Vagina (tissue), 2 donors: ENCODE results near the gene PSTK.

ENCODE experiments used
- POLR2A ChIP-seq, 2 donors: fragments of 450-650 bp; IDR thresholded peaks; one replicate each; pipeline ENCODE4 v1.6.1; 2017; ENCODE audit warnings: antibody characterized with exemption in 2 of 2, mild to moderate bottlenecking in 2 of 2, moderate library complexity in 2 of 2
- POLR2AphosphoS5 ChIP-seq, 2 donors: sonication (generic); formaldehyde crosslinking; IDR thresholded peaks; one replicate each; pipeline ENCODE4 v1.9.0; 2017; ENCODE audit warnings: antibody characterized with exemption in 2 of 2, mild to moderate bottlenecking in 2 of 2, low read depth in 1 of 2; ENCODE audit not compliant: insufficient read depth in 1 of 2
- TF ChIP-seq, protein P1 (sequence below), 3 experiments: fragments of 450-650 bp in 2 of 3; fragments of 200-600 bp in 1 of 3; sonication (generic) in 1 of 3; IDR thresholded peaks; one replicate each; pipeline ENCODE4 v1.5.1; 2017 to 2019; ENCODE audit warnings: antibody characterized with exemption in 3 of 3, mild to moderate bottlenecking in 2 of 3, moderate library complexity in 2 of 3

- TF ChIP-seq, protein P1, sequence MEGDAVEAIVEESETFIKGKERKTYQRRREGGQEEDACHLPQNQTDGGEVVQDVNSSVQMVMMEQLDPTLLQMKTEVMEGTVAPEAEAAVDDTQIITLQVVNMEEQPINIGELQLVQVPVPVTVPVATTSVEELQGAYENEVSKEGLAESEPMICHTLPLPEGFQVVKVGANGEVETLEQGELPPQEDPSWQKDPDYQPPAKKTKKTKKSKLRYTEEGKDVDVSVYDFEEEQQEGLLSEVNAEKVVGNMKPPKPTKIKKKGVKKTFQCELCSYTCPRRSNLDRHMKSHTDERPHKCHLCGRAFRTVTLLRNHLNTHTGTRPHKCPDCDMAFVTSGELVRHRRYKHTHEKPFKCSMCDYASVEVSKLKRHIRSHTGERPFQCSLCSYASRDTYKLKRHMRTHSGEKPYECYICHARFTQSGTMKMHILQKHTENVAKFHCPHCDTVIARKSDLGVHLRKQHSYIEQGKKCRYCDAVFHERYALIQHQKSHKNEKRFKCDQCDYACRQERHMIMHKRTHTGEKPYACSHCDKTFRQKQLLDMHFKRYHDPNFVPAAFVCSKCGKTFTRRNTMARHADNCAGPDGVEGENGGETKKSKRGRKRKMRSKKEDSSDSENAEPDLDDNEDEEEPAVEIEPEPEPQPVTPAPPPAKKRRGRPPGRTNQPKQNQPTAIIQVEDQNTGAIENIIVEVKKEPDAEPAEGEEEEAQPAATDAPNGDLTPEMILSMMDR (IDR thresholded peaks at IDR 0.05): no peak
- TF ChIP-seq POLR2AphosphoS5 (IDR thresholded peaks at IDR 0.05; ENCODE audit: insufficient read depth in 1 of 2, low read depth in 1 of 2): no peak
- no peak for TF ChIP-seq POLR2A (IDR thresholded peaks at IDR 0.05)
Measured at GRCh38 chr10:123018531-123018930, 38.3 kb downstream of the PSTK start.
